ENCODE measurements around the gene CHSY3.

DNA sequence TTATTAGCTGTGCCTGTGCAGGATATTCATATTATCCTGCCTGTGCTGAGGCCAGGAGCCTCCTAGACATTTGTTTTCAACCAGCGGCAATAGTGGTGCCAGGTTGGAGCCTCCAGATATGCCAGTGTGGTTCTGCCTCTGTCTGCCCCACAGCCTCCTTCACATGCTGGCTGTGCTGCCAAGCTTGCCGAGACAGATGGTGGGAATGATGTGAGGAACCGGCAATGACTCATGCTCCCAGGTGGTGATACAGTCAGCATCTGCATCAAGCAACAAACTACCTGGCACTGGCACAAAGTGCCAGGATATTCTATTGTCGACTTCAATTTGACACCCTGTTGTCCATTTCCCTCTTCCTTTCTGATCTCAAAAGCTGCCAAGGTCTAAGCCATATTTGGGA is 285.7 kb downstream of the CHSY3 start:
- TF ChIP-seq, protein P1, sequence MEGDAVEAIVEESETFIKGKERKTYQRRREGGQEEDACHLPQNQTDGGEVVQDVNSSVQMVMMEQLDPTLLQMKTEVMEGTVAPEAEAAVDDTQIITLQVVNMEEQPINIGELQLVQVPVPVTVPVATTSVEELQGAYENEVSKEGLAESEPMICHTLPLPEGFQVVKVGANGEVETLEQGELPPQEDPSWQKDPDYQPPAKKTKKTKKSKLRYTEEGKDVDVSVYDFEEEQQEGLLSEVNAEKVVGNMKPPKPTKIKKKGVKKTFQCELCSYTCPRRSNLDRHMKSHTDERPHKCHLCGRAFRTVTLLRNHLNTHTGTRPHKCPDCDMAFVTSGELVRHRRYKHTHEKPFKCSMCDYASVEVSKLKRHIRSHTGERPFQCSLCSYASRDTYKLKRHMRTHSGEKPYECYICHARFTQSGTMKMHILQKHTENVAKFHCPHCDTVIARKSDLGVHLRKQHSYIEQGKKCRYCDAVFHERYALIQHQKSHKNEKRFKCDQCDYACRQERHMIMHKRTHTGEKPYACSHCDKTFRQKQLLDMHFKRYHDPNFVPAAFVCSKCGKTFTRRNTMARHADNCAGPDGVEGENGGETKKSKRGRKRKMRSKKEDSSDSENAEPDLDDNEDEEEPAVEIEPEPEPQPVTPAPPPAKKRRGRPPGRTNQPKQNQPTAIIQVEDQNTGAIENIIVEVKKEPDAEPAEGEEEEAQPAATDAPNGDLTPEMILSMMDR (conservative IDR thresholded peaks at IDR 0.05 in 1 of 2, IDR thresholded peaks at IDR 0.05 in 1 of 2; ENCODE audit: extremely low read depth in 1 of 2, insufficient read depth in 1 of 2, low read depth in 1 of 2, low read length in 2 of 2) = no peak
- TF ChIP-seq EZH2 (IDR thresholded peaks at IDR 0.05; ENCODE audit: borderline replicate concordance, low read length) = no peak

All from mammary epithelial cell (primary cell).